GM21576 (cell line): Measurements from ENCODE around the gene MMEL1.

ENCODE experiments used
- ATAC-seq: cut with Tn5 transposase; IDR thresholded peaks from one replicate; pipeline ENCODE4 v1.9.1; 2021; ENCODE audit warnings: mild to moderate bottlenecking, moderate library complexity; ENCODE audit not compliant: unreplicated experiment

MMEL1 gene

GRCh38 chr1:2643414-2644077, 10.7 kb upstream of the MMEL1 start:
- ATAC-seq = no peak

GRCh38 chr1:2642560-2643413, 10.0 kb upstream of the MMEL1 start:
- peak; percentile 77 for ATAC-seq

GRCh38 chr1:2642131-2642559, 9.3 kb upstream of the MMEL1 start:
- ATAC-seq = no peak

- no peak for ATAC-seq
Measured at GRCh38 chr1:2641381-2642130, 8.7 kb upstream of the MMEL1 start.

GRCh38 chr1:2640626-2641025, 7.8 kb upstream of the MMEL1 start:
- no peak for ATAC-seq

- ATAC-seq = no peak
Measured at GRCh38 chr1:2639607-2640521, 7.0 kb upstream of the MMEL1 start.

GRCh38 chr1:2639203-2639602, 6.4 kb upstream of the MMEL1 start:
- ATAC-seq = no peak

- ATAC-seq = no peak
Measured at GRCh38 chr1:2638466-2639115, 5.8 kb upstream of the MMEL1 start.

GRCh38 chr1:2637442-2638145, 4.8 kb upstream of the MMEL1 start:
- no peak for ATAC-seq

- no peak for ATAC-seq
Measured at GRCh38 chr1:2636733-2637132, 3.9 kb upstream of the MMEL1 start.

GRCh38 chr1:2635361-2636010, 2.7 kb upstream of the MMEL1 start:
- ATAC-seq = no peak

GRCh38 chr1:2633936-2634491, 1.2 kb upstream of the MMEL1 start:
- ATAC-seq = no peak

- no peak for ATAC-seq
Measured at GRCh38 chr1:2633366-2633935, 635 bp upstream of the MMEL1 start.

- ATAC-seq = no peak
Measured at GRCh38 chr1:2632051-2632430, 775 bp downstream of the MMEL1 start.

GRCh38 chr1:2631136-2632050, 1.4 kb downstream of the MMEL1 start:
- no peak for ATAC-seq

GRCh38 chr1:2630498-2631135, 2.2 kb downstream of the MMEL1 start:
- no peak for ATAC-seq
